HepG2 (cell line): ENCODE measurements around the gene CLEC4D.

ENCODE experiments used
- AFF4 ChIP-seq: sonication (generic); formaldehyde crosslinking; IDR thresholded peaks from 2 replicates; pipeline ENCODE4 v1.4.0; 2020; ENCODE audit warnings: missing genetic modification reagents
- AKNA ChIP-seq: sonication (generic); formaldehyde crosslinking; IDR thresholded peaks from 2 replicates; pipeline ENCODE4 v1.4.0; 2020; ENCODE audit warnings: missing genetic modification reagents, borderline replicate concordance
- CTCF ChIP-seq: sonication (generic); formaldehyde crosslinking; IDR thresholded peaks from 2 replicates; pipeline ENCODE4 v1.5.0; 2020; ENCODE audit warnings: mild to moderate bottlenecking, missing genetic modification reagents, moderate library complexity
- ETV6 ChIP-seq: sonication (generic); formaldehyde crosslinking; conservative IDR thresholded peaks from 2 replicates; pipeline ENCODE4 v1.4.0; 2020; ENCODE audit warnings: missing genetic modification reagents
- EZH2 ChIP-seq: conservative IDR thresholded peaks from 2 replicates; pipeline ENCODE4 v1.6.1; 2012; ENCODE audit warnings: mild to moderate bottlenecking, low read depth, low read length, moderate library complexity
- FOXK1 ChIP-seq: sonication (generic); formaldehyde crosslinking; IDR thresholded peaks from 2 replicates; pipeline ENCODE4 v1.4.0; 2020; ENCODE audit warnings: low read depth, missing genetic modification reagents, borderline replicate concordance
- FOXO4 ChIP-seq: sonication (generic); formaldehyde crosslinking; conservative IDR thresholded peaks from 2 replicates; pipeline ENCODE4 v1.8.1; 2023; ENCODE audit warnings: missing genetic modification reagents
- GABPB1 ChIP-seq: IDR thresholded peaks from 2 replicates; pipeline ENCODE4 v1.6.1; 2016; ENCODE audit warnings: mild to moderate bottlenecking, missing genetic modification reagents, moderate library complexity, missing compliant biosample characterization
- PHB2 ChIP-seq: fragments of 450-650 bp; IDR thresholded peaks from 2 replicates; pipeline ENCODE4 v1.6.1; 2018; ENCODE audit not compliant: partially characterized antibody
- RFX5 ChIP-seq: IDR thresholded peaks from 2 replicates; pipeline ENCODE4 v1.6.1; 2011; ENCODE audit warnings: low read depth, low read length, improper control_type of control experiment
- SKI ChIP-seq: fragments of 450-650 bp; IDR thresholded peaks from one replicate; pipeline ENCODE4 v1.6.1; 2018; ENCODE audit warnings: mild to moderate bottlenecking; ENCODE audit not compliant: partially characterized antibody
- SRSF9 ChIP-seq: fragments of 200-400 bp; formaldehyde crosslinking; IDR thresholded peaks from 2 replicates; pipeline ENCODE4 v1.6.1; 2018; ENCODE audit warnings: borderline replicate concordance, mild to moderate bottlenecking, low read depth, low read length; ENCODE audit not compliant: insufficient read depth, poor library complexity, severe bottlenecking
- ZNF660 ChIP-seq: sonication (generic); formaldehyde crosslinking; IDR thresholded peaks from 2 replicates; pipeline ENCODE4 v1.5.1; 2020; ENCODE audit warnings: mild to moderate bottlenecking, low read depth, missing genetic modification reagents, borderline replicate concordance
- TF ChIP-seq, protein P1 (sequence below), 2 experiments: sonication (generic) in 1 of 2; formaldehyde crosslinking in 1 of 2; IDR thresholded peaks; 2 replicates each; pipeline versions ENCODE4 v1.5.1 to v1.6.1; 2011 to 2020; ENCODE audit warnings: borderline replicate concordance in 1 of 2, low read depth in 1 of 2, low read length in 1 of 2, mild to moderate bottlenecking in 1 of 2, missing genetic modification reagents in 1 of 2, moderate library complexity in 1 of 2

GRCh38 chr12:8471090-8471489, 42.2 kb upstream of the CLEC4D start:
- TF ChIP-seq ZNF660 (no peak), FOXK1 (no peak), CTCF (CRISPR knock-in tag) (no peak), AFF4 (CRISPR knock-in tag) (no peak), ETV6 (no peak), SKI (no peak), SRSF9 (no peak), FOXO4 (no peak), EZH2 (no peak), RFX5 (no peak), PHB2 (no peak), AKNA (CRISPR knock-in tag) (no peak), GABPB1 (no peak)
- TF ChIP-seq, protein P1, sequence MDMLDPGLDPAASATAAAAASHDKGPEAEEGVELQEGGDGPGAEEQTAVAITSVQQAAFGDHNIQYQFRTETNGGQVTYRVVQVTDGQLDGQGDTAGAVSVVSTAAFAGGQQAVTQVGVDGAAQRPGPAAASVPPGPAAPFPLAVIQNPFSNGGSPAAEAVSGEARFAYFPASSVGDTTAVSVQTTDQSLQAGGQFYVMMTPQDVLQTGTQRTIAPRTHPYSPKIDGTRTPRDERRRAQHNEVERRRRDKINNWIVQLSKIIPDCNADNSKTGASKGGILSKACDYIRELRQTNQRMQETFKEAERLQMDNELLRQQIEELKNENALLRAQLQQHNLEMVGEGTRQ (IDR thresholded peaks at IDR 0.05; ENCODE audit: low read depth, low read length): no peak
- TF ChIP-seq, protein P1 (CRISPR knock-in tag; IDR thresholded peaks at IDR 0.05; ENCODE audit: borderline replicate concordance): no peak
